Tibial nerve (tissue), 4 donors: ENCODE results near the gene ZNF45. TPM values are rescaled to one million over a fixed set of nuclear protein-coding genes. Genes with fewer than 3 reads are reported as not detected.

Experiments used
- DNase-seq, 2 donors: peaks; one replicate each; pipeline ENCODE4 v3.0.0-alpha.2; 2019; ENCODE audit warnings: low spot score in 2 of 2
- H3K27ac ChIP-seq, 4 donors: fragments of 200-600 bp; sonication (generic) in 3 of 4; one replicate each; pipeline ENCODE4 v1.5.1; 2017 to 2019; ENCODE audit warnings: mild to moderate bottlenecking in 1 of 4
- H3K27me3 ChIP-seq, 2 donors: fragments of 200-600 bp; sonication (generic) in 1 of 2; one replicate each; pipeline versions ENCODE4 v1.5.1 to v1.6.0; 2017 to 2019
- H3K36me3 ChIP-seq, 3 donors: fragments of 200-600 bp; sonication (generic); one replicate each; pipeline ENCODE4 v1.5.1; 2018 to 2019
- H3K4me1 ChIP-seq, 4 donors: fragments of 200-600 bp; sonication (generic) in 3 of 4; one replicate each; pipeline ENCODE4 v1.5.1; 2017 to 2019
- H3K4me3 ChIP-seq, 4 donors: fragments of 200-600 bp; sonication (generic) in 3 of 4; one replicate each; pipeline ENCODE4 v1.5.1; 2017 to 2019; ENCODE audit warnings: mild to moderate bottlenecking in 1 of 4, moderate library complexity in 1 of 4
- H3K9me3 ChIP-seq, 4 donors: fragments of 200-600 bp; sonication (generic) in 3 of 4; one replicate each; pipeline ENCODE4 v1.5.1; 2017 to 2019
- CTCF ChIP-seq, 5 experiments: fragments of 200-600 bp in 3 of 5; fragments of 450-650 bp in 2 of 5; sonication (generic) in 3 of 5; IDR thresholded peaks; one replicate each; pipeline ENCODE4 v1.5.1; 2016 to 2019; ENCODE audit warnings: antibody characterized with exemption in 5 of 5, mild to moderate bottlenecking in 3 of 5, moderate library complexity in 2 of 5
- EP300 ChIP-seq, 2 donors: sonication (generic); formaldehyde crosslinking; IDR thresholded peaks; one replicate each; pipeline ENCODE4 v1.6.1; 2017; ENCODE audit warnings: antibody characterized with exemption in 2 of 2, mild to moderate bottlenecking in 1 of 2
- POLR2A ChIP-seq, 2 donors: fragments of 450-650 bp; IDR thresholded peaks; one replicate each; pipeline ENCODE4 v1.6.1; 2017; ENCODE audit warnings: antibody characterized with exemption in 2 of 2, mild to moderate bottlenecking in 2 of 2, moderate library complexity in 2 of 2
- WGBS, 2 donors: methylation state at CpG; one replicate each; pipeline ENCODE4 v1.1.5; 2018; 5-methylcytosine and 5-hydroxymethylcytosine counted together
- total RNA-seq, 4 donors: library from RNA; depleted of rRNA; stranded (reverse); fragments of >200 nt; gene quantifications; one replicate each; pipeline ENCODE4 v1.1.0, GENCODE V29; 2016

Gene ZNF45
- total RNA-seq, 4 donors from 2014 or later: 8.7 to 26.9 (median 17.7) TPM

GRCh38 chr19:43901395-43902390 lies 33.4 kb downstream of the ZNF45 start:
- no peak for TF ChIP-seq POLR2A (IDR thresholded peaks at IDR 0.05)
- TF ChIP-seq CTCF (IDR thresholded peaks at IDR 0.05): no peak
- TF ChIP-seq EP300 (IDR thresholded peaks at IDR 0.05): no peak
- Histone ChIP-seq H3K9me3 (peaks cover 0 to 98% (median 16%) of the 10 kb centered on the region in 4 donors), H3K27ac (no peak overlapping the region), H3K4me3 (peak overlapping the region; percentile 26 to 51 (median 39)), H3K4me1 (peaks cover 0 to 8% (median 0%) of the 10 kb centered on the region in 4 donors), H3K36me3 (peaks cover 0 to 24% (median 0%) of the 10 kb centered on the region in 3 donors), H3K27me3 (no peaks in the 10 kb centered on the region)
- WGBS, 2 donors: 18 to 20% methylated on average over 31 to 39 of the region's 39 CpGs
- DNase-seq: peak; percentile 38 to 62

GRCh38 chr19:43895727-43896308 lies 39.3 kb downstream of the ZNF45 start:
- H3K4me3 ChIP-seq: no peak overlapping the region
- WGBS, 2 donors: 90 to 95% methylated on average over 2 of the region's 2 CpGs
- TF ChIP-seq EP300 (IDR thresholded peaks at IDR 0.05): no peak
- TF ChIP-seq POLR2A (IDR thresholded peaks at IDR 0.05): no peak
- no peak for TF ChIP-seq CTCF (IDR thresholded peaks at IDR 0.05)
- no peak for DNase-seq
- no peak overlapping the region for H3K27ac ChIP-seq
- peaks cover 0 to 95% (median 32%) of the 10 kb centered on the region in 4 donors for H3K9me3 ChIP-seq
- H3K27me3 ChIP-seq: no peaks in the 10 kb centered on the region
- no peaks in the 10 kb centered on the region for H3K4me1 ChIP-seq
- H3K36me3 ChIP-seq: peaks cover 0 to 38% (median 0%) of the 10 kb centered on the region in 3 donors

GRCh38 chr19:43883864-43884263 lies 51.2 kb downstream of the ZNF45 start, which contains the start of gene ZNF404:
Gene ZNF404, minus strand, starts transcription at chr19:43883964.
- H3K36me3 ChIP-seq: peaks cover 0 to 54% (median 0%) of the 10 kb centered on the region in 3 donors
- H3K27me3 ChIP-seq: no peaks in the 10 kb centered on the region
- TF ChIP-seq CTCF (IDR thresholded peaks at IDR 0.05) (no peak), POLR2A (IDR thresholded peaks at IDR 0.05) (no peak), EP300 (IDR thresholded peaks at IDR 0.05) (no peak)
- no peak within 1 kb of the TSS for H3K4me3 ChIP-seq
- DNase-seq: no peak
- H3K9me3 ChIP-seq: peaks cover 0 to 100% (median 39%) of the 10 kb centered on the region in 4 donors
- no peak within 1 kb of the TSS for H3K27ac ChIP-seq
- no peaks in the 10 kb centered on the region for H3K4me1 ChIP-seq
- 90 to 94% methylated on average over 2 of the region's 2 CpGs for WGBS, 2 donors

GRCh38 chr19:43880483-43880882 lies 54.6 kb downstream of the ZNF45 start:
- WGBS, 2 donors: 86 to 90% methylated on average over 5 of the region's 5 CpGs
- Histone ChIP-seq H3K4me3 (no peak overlapping the region), H3K27me3 (no peaks in the 10 kb centered on the region), H3K27ac (no peak overlapping the region), H3K36me3 (peaks cover 0 to 67% (median 0%) of the 10 kb centered on the region in 3 donors), H3K4me1 (no peaks in the 10 kb centered on the region), H3K9me3 (peaks cover 0 to 93% (median 40%) of the 10 kb centered on the region in 4 donors)
- no peak for DNase-seq
- no peak for TF ChIP-seq CTCF (IDR thresholded peaks at IDR 0.05)
- no peak for TF ChIP-seq EP300 (IDR thresholded peaks at IDR 0.05)
- no peak for TF ChIP-seq POLR2A (IDR thresholded peaks at IDR 0.05)
